ENCODE measurements around the gene TUBB2A. TPM values are rescaled to one million over a fixed set of nuclear protein-coding genes. Genes with fewer than 3 reads are reported as not detected.

TUBB2A gene
- total RNA-seq, 1 experiment from 2014 or later, result 112 TPM

DNA sequence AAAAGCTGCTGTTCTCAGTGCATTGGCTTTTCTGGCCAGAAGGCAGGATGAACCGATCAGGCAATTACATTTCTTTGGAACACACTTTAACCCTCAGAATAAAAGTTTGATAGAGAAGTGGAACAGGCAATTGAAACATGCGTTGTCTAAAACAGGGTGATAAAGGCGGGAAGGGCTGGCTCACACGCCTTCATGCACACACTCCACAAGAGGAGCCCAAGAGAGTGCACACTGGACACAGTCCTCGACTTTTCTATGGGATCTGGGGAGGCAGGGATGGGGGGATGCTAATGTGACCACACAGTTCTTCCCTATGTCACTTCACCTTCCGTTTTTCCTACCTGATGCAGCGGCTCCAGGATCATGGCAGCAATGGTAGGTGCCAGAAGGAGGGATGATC, 30.9 kb upstream of the TUBB2A start:
- TF ChIP-seq, protein P1, sequence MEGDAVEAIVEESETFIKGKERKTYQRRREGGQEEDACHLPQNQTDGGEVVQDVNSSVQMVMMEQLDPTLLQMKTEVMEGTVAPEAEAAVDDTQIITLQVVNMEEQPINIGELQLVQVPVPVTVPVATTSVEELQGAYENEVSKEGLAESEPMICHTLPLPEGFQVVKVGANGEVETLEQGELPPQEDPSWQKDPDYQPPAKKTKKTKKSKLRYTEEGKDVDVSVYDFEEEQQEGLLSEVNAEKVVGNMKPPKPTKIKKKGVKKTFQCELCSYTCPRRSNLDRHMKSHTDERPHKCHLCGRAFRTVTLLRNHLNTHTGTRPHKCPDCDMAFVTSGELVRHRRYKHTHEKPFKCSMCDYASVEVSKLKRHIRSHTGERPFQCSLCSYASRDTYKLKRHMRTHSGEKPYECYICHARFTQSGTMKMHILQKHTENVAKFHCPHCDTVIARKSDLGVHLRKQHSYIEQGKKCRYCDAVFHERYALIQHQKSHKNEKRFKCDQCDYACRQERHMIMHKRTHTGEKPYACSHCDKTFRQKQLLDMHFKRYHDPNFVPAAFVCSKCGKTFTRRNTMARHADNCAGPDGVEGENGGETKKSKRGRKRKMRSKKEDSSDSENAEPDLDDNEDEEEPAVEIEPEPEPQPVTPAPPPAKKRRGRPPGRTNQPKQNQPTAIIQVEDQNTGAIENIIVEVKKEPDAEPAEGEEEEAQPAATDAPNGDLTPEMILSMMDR (conservative IDR thresholded peaks at IDR 0.05; ENCODE audit: low read depth, low read length), result no peak
- no peaks in the 10 kb centered on the region for H3K36me3 ChIP-seq (ENCODE audit: insufficient read depth, low read length, poor library complexity, severe bottlenecking)
- H3K27ac ChIP-seq (ENCODE audit: low read depth, low read length, poor library complexity, severe bottlenecking), result no peak overlapping the region
- no peaks in the 10 kb centered on the region for H3K27me3 ChIP-seq (replicated peaks; ENCODE audit: insufficient read depth, low read depth, low read length, poor library complexity)
- POLR2A ChIA-PET (ENCODE audit: low non-redundant PET), result no interaction called here
- no peaks in the 10 kb centered on the region for H3K9me3 ChIP-seq (ENCODE audit: low read depth, low read length, poor library complexity, severe bottlenecking)
- H3K4me3 ChIP-seq (ENCODE audit: low read depth, low read length, poor library complexity, severe bottlenecking), result no peak overlapping the region
- intact Hi-C loops (cut with micrococcal nuclease; ENCODE audit: unreplicated experiment), result no loop called here
- BruUV-seq (replicated peaks), result no TSS peak
- H3K4me1 ChIP-seq (ENCODE audit: insufficient read depth, low read length, poor library complexity, severe bottlenecking), result no peaks in the 10 kb centered on the region
- CTCF ChIA-PET, result no interaction called here
- no peak for DNase-seq (ENCODE audit: low spot score)

DNA sequence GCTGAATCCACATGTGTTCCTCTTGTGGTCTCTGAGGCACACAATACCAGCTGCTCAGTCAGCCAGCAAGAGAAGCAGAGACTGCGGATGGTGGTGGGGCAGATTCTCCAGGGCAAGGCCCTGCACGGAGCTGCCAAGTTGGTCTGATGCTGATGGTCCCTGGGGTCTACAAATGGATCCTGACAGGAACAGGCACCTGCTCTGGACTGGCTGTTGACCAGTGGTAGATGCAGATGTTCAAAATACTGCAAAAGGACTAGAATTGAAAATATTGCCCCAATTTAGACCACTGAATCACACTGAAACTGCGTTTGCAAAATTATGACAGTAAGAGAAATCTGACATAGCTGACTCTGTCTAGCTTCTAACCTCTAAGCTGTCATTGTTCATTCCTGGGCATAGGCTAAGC, 29.6 kb upstream of the TUBB2A start:
- H3K27ac ChIP-seq (ENCODE audit: low read depth, low read length, poor library complexity, severe bottlenecking), result no peak overlapping the region
- no peaks in the 10 kb centered on the region for H3K9me3 ChIP-seq (ENCODE audit: low read depth, low read length, poor library complexity, severe bottlenecking)
- no peak overlapping the region for H3K4me3 ChIP-seq (ENCODE audit: low read depth, low read length, poor library complexity, severe bottlenecking)
- intact Hi-C loops (cut with micrococcal nuclease; ENCODE audit: unreplicated experiment), result no loop called here
- no peaks in the 10 kb centered on the region for H3K4me1 ChIP-seq (ENCODE audit: insufficient read depth, low read length, poor library complexity, severe bottlenecking)
- H3K27me3 ChIP-seq (replicated peaks; ENCODE audit: insufficient read depth, low read depth, low read length, poor library complexity), result no peaks in the 10 kb centered on the region
- no peak for DNase-seq (ENCODE audit: low spot score)
- BruUV-seq (replicated peaks), result no TSS peak
- H3K36me3 ChIP-seq (ENCODE audit: insufficient read depth, low read length, poor library complexity, severe bottlenecking), result no peaks in the 10 kb centered on the region
- ChIA-PET POLR2A (ENCODE audit: low non-redundant PET) (interaction anchor here (0.6 kb wide), 1 partner anchor 9 kb away, joined by 3 read pairs; no protein-coding TSS in a partner anchor), CTCF (no interaction called here)
- no peak for TF ChIP-seq EZH2 (IDR thresholded peaks at IDR 0.05; ENCODE audit: borderline replicate concordance, low read depth, low read length, poor library complexity, severe bottlenecking)
- TF ChIP-seq, protein P1 (conservative IDR thresholded peaks at IDR 0.05; ENCODE audit: low read depth, low read length), result no peak

DNA sequence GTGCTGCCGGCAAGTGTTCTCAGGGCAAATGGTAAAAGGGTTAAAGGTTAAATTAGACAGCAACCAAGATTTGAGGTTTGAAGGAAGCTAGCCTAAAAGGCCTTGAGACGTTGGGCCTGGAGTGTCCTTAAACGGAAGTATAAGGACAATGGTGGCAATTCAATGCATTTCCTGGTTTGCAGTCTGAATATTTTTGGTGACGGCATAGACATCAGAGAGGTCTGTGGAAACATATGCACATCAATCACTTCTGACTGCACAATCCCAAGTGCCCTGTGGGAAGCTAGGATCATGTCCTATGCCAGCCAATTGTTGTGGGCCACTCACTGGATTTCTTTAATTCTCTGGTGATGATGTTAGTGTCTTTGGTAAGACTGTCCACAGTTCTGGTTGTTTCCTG, 25.7 kb upstream of the TUBB2A start:
- H3K27me3 ChIP-seq (replicated peaks; ENCODE audit: insufficient read depth, low read depth, low read length, poor library complexity), result no peaks in the 10 kb centered on the region
- no peaks in the 10 kb centered on the region for H3K36me3 ChIP-seq (ENCODE audit: insufficient read depth, low read length, poor library complexity, severe bottlenecking)
- TF ChIP-seq, protein P1 (conservative IDR thresholded peaks at IDR 0.05; ENCODE audit: low read depth, low read length), result no peak
- TF ChIP-seq EZH2 (IDR thresholded peaks at IDR 0.05; ENCODE audit: borderline replicate concordance, low read depth, low read length, poor library complexity, severe bottlenecking), result no peak
- H3K9me3 ChIP-seq (ENCODE audit: low read depth, low read length, poor library complexity, severe bottlenecking), result no peaks in the 10 kb centered on the region
- CTCF ChIA-PET, result no interaction called here
- BruUV-seq (replicated peaks), result no TSS peak
- POLR2A ChIA-PET (ENCODE audit: low non-redundant PET), result no interaction called here
- no peak for DNase-seq (ENCODE audit: low spot score)
- intact Hi-C loops (cut with micrococcal nuclease; ENCODE audit: unreplicated experiment), result no loop called here
- H3K27ac ChIP-seq (ENCODE audit: low read depth, low read length, poor library complexity, severe bottlenecking), result no peak overlapping the region
- no peaks in the 10 kb centered on the region for H3K4me1 ChIP-seq (ENCODE audit: insufficient read depth, low read length, poor library complexity, severe bottlenecking)
- H3K4me3 ChIP-seq (ENCODE audit: low read depth, low read length, poor library complexity, severe bottlenecking), result no peak overlapping the region
